Posterior vena cava (tissue), 2 donors: ENCODE results near the gene RSU1. TPM values are rescaled to one million over a fixed set of nuclear protein-coding genes. Genes with fewer than 3 reads are reported as not detected.
A peak's percentile ranks its signal among the peaks of the same experiment; 100 is the strongest.
"Not testable (repeated sequence)": the region's sequence is repeated elsewhere in the genome, so short reads cannot be mapped to it uniquely, and the experiment has no call there.

Experiments used
- DNase-seq: peaks from one replicate; pipeline ENCODE4 v3.0.0-alpha.2; 2020; ENCODE audit warnings: low spot score
- intact Hi-C, 2 donors: fragments of 100-400 bp; cut with DNase I; formaldehyde crosslinking; loops; one replicate each; pipeline versions ENCODE4 v1.14.1 to v1.14.2; 2022 to 2023
- total RNA-seq, 2 donors: library from RNA; stranded (reverse); fragmentation: NEBNext Ultra II Directional; extraction: Animal tissue kit (Norgen Biotek cat#: 25700); gene quantifications; one replicate each; pipeline ENCODE4 v1.2.1, GENCODE V29; 2021
- donor health status: DM: yes; HTN: yes; CAD: no.
- donor health status: DM: yes; HTN: yes; CAD: no.

The RSU1 gene
- total RNA-seq, 2 donors from 2014 or later: 108 to 115 TPM

GRCh38 chr10:16828701-16829175 lies 11.5 kb upstream of the RSU1 start:
- peak; percentile 84 for DNase-seq
- intact Hi-C loops: no loop called here

DNA sequence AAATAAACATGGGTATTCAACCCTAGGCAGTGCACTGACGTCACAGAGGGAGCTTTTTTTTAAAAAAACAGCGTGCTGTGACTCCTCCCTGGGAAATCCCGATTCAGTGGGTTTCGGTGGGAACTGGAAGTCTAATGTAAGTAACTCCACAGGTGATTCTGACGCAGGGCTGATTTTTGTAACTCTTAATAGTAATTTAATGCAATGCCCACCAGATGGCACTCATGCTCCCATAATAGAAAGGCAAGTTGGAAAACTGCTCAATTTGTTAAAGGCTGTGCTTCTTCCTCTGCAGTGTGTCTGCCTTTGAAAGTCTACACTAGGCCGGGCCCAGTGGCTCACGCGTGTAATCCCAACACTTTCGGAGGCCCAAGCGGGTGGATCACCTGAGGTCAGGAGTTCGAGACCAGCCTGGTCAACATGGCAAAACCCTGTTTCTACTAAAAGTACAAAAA lies 10.9 kb upstream of the RSU1 start:
- intact Hi-C loops: no loop called here
- no peak for DNase-seq

- DNase-seq, intact Hi-C loops: not testable (repeated sequence)
Measured at GRCh38 chr10:16827474-16827873, 10.2 kb upstream of the RSU1 start.

GRCh38 chr10:16822726-16823360 lies 5.6 kb upstream of the RSU1 start:
- intact Hi-C loops: no loop called here

DNA sequence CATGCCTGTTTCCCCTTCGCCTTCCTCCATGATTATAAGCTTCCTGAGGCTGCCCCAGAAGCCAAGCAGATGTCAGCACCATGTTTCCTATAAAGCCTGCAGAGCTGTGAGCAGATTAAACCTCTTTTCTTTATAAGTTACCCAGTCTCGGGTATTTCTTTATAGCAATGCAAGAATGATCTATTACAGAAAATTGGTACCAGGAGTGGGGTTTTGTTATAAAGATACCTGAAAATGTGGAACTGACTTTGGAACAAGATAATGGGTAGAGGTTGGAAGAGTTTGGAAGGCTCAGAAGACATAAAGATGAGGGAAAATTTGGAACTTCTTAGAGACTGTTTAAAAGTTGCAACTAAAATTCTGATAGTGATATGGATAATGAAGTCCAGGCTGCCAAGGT lies 4.8 kb upstream of the RSU1 start:
- DNase-seq: no peak
- intact Hi-C loops: no loop called here

More at GRCh38 chr10:16822726-16823360, 5.6 kb upstream of the RSU1 start:
- DNase-seq: no peak

DNA sequence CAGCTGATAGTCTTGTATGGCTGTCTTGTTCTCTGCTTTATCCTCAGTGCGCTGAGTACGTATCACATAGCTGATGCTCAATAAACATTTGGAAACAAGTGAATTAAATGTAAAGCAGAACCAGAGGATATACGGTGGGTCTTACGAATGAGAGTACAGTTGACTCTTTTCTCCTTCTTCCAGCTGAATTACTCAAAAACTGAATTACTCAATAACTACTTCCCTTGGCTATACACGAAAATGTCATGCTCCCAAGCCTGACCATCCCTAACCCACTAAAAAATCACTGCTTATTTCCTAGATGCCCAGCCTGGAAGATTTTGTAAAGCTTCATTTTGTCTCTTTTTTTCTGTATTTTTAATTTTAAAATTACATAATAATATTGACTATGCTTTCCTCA lies 3.2 kb upstream of the RSU1 start:
- DNase-seq: no peak
- intact Hi-C loops: no loop called here

- DNase-seq: no peak
- intact Hi-C loops: no loop called here
Measured at GRCh38 chr10:16820018-16820417, 2.8 kb upstream of the RSU1 start.

DNA sequence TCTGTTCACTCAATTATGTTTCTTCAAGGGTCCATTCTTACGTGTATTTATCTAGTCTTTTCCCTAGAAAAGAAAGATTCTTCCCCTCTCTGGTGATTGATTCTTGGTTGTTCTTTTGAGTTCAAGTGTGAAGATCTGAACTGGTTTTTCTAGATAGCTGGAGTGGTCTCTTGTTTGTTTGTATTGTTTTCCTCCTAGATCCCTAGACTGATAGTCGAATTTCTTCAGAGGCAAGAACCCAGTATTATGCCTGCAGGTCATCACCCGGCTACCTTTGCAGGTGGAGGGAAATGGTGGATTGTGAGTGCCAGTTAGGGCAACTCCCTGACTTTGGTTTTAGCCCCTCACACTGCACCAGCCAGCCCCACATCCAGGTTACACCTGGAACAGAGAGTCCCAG lies 2.2 kb upstream of the RSU1 start:
- intact Hi-C loops: no loop called here
- no peak for DNase-seq

- intact Hi-C loops: no loop called here
- no peak for DNase-seq
Measured at GRCh38 chr10:16819026-16819425, 1.8 kb upstream of the RSU1 start.

DNA sequence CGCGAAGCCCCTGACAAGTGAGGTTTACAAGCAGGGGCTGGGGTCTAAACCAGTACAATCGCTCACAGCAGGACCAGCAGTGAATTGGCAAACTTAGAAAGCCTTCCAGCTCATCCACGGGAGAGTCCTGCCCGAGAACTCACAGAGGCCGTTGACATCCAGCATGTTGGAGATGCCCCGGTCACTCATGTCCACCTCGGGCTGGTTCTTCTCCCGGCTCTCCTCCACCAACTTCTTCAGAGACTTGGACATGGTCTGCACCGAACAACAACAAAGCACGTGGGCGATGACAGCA lies 447 bp downstream of the RSU1 start:
- intact Hi-C loops: no loop called here
- DNase-seq: no peak

DNA sequence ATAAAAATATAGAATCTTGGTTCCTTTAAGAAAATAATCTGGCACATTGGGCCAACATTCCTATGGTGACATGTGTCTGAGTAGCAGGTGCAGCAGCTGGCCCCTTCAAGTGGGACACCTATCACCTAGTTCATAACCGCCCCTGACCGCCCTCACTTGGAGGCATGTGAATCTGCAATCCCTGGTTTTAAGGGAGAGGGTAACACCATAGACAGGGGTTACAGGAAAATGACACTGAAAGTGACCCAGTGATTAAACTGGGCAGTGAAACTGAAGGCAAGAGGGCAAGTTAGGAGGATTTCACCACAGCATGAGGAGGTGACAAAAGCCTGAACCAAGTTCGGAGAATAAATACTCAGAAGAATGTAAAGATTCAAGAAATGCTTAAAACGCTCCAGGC lies 1.1 kb downstream of the RSU1 start:
- intact Hi-C loops: no loop called here
- no peak for DNase-seq

DNA sequence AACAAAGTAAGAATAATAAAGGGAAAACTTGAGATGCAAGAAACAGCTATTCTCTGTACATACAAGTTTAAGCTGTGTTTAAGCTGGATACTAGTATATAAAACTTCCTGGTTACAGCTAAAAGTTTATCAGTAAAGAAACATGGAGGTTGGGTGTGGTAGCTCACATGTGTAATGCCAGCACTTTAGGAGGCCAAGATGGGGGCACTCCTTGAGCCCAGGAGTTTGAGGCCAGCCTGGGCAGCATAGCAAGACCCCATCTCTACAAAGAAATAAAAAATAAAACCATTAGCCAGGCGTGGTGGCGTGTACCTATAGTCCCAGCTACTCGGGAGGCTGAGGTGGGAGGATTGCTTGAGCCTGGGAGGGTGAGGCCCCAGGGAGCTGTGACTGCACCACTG lies 3.2 kb downstream of the RSU1 start:
- intact Hi-C loops: no loop called here
- no peak for DNase-seq

GRCh38 chr10:16812676-16813075 lies 4.5 kb downstream of the RSU1 start:
- intact Hi-C loops: no loop called here
- no peak for DNase-seq

- intact Hi-C loops: no loop called here
- no peak for DNase-seq
Measured at GRCh38 chr10:16811765-16812164, 5.5 kb downstream of the RSU1 start.

DNA sequence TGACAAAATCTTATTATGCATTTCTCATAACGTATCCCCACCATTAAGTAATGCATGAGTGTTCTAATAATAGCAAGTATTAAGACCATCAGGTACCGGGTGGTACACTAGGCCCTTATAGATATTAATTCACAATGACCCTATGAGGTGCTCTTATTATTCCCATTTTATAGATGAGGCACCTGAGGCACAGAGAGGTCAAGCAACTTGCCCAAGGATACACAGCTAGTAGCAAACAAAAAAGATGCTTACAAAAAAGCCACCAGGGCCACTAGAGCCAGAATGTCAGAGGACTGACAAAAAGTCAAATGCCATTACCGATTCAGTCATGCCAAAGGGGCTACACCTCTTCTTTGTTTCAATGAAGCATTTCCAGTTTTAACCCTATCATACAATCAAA lies 5.9 kb downstream of the RSU1 start:
- intact Hi-C loops: no loop called here
- DNase-seq: no peak

DNA sequence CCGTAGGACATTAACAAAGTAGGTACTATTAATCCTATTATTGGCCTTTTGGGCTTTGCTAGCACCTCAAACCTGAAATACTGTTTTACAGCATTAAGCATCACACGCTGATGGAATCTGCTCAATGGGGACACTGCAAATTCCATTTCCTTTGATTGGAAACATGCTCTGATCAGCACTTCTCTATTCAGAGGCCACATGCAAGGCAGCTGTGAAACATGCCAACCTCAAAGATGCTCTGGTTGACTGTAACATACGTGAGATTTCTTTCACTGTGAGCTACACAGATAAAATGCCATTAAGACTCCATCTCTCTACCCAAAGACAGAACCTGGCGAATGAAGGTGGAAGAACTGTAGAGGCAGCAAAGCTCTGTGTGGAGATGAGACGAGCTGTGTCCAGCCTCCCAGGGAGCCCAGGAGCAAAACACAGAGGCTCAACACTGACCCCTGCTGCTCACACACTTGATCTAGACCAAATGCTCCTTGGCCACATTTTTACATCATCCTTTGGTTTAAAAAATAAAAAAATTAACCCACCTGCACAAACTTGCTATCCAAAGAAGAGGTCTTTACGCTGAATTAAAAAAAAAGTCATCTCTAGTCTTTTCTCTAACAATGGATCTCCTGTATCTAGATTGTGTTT lies 8.0 kb downstream of the RSU1 start:
- intact Hi-C loops: no loop called here
- DNase-seq: no peak

DNA sequence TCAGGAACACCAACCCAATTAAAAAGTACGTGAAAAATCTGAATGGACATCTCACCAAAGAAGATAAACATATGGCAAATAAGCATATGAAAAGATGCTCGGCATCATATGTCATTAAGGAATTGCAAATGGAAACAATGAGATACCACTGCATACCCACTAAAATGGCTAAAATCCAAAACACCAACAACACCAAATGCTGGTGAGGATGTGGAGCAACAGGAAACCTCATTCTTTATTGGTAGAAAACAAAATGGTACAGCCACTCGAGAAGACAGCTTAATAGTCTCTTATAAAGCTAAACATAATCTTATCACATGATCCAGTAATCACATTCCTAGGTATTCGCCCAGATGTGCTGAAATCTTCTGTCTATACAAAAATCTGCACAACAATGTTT lies 13.1 kb downstream of the RSU1 start:
- no peak for DNase-seq
- intact Hi-C loops: no loop called here

DNA sequence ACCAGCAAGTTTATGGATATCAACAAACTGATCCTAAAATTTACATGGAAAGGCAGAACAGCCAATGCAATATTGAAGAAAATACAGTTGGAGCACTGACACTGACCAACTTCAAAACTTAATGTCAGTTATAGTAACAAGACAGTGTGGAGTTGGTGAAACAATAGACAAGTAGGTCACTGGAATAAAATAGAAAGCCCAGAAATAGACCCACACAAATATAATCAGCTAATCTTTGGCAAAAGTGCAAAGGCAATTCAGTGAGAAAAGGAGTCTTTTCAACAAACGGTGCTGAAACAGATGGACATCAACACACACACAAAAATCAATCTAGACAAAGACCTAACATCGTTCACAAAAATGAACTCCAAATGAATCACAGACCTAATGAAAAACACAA lies 13.8 kb downstream of the RSU1 start:
- intact Hi-C loops: no loop called here
- DNase-seq: no peak

DNA sequence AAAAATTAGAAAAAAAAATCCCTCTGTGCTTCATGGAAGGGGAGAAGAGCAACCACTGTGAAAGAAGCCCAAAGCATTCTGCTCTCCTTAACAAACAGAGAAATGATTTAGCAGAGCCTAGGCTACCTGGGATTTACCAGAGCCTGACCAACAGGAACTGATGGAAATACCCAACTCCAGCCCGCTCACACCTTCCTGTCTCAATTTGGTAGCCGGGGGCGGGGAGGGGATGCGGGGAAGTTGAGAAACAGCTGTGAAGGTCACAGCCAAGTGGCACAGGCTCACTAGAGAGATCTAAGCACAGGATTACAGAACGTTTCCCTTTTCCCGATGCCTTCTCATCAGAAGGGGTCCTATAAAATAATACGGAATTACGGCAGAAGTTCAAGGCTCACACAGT lies 17.6 kb downstream of the RSU1 start:
- intact Hi-C loops: no loop called here
- DNase-seq: no peak

GRCh38 chr10:16798571-16798970 lies 18.7 kb downstream of the RSU1 start:
- intact Hi-C loops: no loop called here
- no peak for DNase-seq

DNA sequence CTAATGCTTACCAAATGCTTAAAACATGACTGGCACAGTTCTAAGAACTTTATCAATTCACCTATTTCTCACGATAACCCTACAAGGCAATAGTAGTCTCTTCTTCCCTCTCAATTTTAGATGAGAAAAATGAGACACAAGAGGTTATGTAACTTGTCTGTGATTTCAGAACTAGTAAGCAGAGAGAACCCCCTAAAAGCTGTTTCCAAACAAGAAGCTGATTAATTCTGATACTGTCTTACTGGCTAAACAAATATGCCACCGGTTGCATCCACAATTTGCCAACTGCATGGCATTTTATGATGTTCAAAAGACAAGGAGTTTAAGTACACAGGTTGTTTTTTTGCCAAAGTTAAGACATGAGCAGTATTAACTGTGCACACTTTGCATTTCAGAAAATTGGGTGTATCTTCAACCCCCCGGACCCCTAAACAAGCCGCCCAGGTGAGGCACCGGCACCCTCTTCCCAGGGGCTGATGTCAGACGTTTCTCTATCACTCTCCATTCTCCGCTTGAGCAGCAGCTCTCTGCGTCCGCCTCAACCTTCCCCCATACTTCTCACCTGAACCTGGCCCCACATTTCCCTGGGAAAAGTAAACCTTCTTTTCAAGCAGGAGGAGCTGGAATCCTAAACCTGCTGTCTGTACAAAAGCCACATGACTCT lies 21.7 kb downstream of the RSU1 start:
- no peak for DNase-seq
- intact Hi-C loops: no loop called here
